ENCODE results near the gene ALLC.

DNA sequence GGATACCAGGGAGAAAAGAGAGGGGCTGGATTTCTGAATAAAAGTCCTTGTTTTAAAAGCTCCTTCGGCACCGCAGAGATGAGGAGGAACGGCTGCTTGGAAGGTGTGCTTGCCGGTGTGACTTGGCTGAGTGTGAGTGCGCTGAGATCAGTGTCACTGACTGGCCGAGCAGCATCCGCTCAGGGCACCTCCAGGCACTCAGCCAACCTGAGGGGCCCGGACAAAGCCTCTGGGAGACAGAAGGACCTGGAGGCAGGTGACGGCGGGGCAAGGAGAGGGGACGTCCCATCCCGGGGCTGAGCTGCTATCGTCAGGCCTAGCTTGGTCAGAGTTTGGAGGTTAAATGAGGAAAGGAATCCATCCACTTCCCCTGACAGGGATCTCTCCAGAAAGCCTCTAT, 16.8 kb upstream of the ALLC start:
- TF ChIP-seq, protein P1, sequence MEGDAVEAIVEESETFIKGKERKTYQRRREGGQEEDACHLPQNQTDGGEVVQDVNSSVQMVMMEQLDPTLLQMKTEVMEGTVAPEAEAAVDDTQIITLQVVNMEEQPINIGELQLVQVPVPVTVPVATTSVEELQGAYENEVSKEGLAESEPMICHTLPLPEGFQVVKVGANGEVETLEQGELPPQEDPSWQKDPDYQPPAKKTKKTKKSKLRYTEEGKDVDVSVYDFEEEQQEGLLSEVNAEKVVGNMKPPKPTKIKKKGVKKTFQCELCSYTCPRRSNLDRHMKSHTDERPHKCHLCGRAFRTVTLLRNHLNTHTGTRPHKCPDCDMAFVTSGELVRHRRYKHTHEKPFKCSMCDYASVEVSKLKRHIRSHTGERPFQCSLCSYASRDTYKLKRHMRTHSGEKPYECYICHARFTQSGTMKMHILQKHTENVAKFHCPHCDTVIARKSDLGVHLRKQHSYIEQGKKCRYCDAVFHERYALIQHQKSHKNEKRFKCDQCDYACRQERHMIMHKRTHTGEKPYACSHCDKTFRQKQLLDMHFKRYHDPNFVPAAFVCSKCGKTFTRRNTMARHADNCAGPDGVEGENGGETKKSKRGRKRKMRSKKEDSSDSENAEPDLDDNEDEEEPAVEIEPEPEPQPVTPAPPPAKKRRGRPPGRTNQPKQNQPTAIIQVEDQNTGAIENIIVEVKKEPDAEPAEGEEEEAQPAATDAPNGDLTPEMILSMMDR (IDR thresholded peaks at IDR 0.05; ENCODE audit: low read depth, low read length, poor library complexity, severe bottlenecking) = no peak
- TF ChIP-seq EZH2phosphoT487 (IDR thresholded peaks at IDR 0.05; ENCODE audit: borderline replicate concordance, low read length) = no peak
